HG02885 (cell line): ENCODE data around the gene UFD1.

Source experiments
- ATAC-seq: cut with Tn5 transposase; IDR thresholded peaks from one replicate; pipeline ENCODE4 v1.9.1; 2021; ENCODE audit warnings: mild to moderate bottlenecking; ENCODE audit not compliant: unreplicated experiment, poor library complexity

Gene UFD1

DNA sequence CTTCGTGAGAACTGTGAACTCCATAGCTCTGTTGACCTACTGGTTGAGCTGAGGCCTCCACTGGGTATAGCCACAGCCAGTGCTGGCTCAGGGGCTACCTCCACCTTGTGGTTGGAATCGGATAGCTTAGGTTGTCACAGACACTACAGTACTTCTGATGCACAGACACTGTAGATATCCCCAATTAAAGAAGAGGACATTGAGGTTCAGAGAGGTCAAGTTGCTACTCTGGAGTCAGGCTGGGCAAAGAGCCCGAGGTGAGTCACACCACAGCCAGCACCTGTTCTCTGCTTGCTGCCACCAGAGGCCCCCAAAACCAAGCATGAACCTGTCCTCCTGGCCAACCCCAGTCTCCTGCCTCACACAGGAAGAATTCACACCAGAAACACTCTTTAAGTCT lies 5.4 kb downstream of the UFD1 start:
- no peak for ATAC-seq

DNA sequence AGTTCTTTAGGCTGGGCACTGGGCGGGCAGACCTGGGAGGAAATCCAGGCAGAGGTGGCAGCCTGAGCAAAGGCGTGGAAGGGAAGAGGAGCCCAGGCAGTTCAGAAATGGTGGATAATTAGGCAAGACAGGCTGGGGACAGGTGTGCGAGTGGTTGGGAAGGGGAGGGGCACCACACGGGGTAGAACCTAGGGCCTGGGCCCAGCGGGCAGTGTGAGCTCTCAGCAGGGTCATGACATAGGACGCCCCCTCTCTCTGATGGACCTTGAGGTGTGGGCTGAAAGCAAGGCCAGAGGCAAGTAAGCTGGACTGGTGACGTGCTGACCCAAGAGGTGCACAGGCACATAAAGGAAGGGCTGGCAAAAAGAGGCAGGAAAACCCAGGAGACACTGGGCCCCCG lies 6.8 kb downstream of the UFD1 start:
- ATAC-seq, result no peak

- ATAC-seq, result no peak
Measured at GRCh38 chr22:19471572-19471971, 7.4 kb downstream of the UFD1 start.

GRCh38 chr22:19470010-19470409 lies 9.0 kb downstream of the UFD1 start:
- ATAC-seq, result no peak

- no peak for ATAC-seq
Measured at GRCh38 chr22:19469421-19469820, 9.6 kb downstream of the UFD1 start.

DNA sequence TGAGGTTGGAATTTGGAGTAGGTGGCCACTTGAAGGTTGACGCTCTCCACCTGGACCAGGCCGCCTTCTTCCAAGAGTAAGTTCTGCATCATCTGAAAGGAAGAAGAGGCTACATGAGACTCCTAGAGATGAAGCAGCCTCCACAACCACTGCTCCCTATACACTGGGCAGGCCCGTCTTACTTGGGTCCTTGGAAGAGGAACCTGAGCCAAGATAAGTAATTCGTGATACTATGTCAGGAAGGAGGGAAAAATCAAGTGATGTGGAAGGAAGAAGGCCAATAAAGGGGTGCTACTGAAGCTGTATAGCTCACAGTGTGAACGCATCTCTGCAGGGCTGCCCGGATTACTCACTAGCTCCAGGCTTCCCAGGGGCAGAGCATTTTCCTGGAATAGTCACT lies 11.1 kb downstream of the UFD1 start:
- ATAC-seq, result no peak

GRCh38 chr22:19466848-19467752 lies 11.9 kb downstream of the UFD1 start:
- ATAC-seq, result no peak

GRCh38 chr22:19466126-19466716 lies 12.8 kb downstream of the UFD1 start:
- ATAC-seq, result no peak

GRCh38 chr22:19464975-19465374 lies 14.0 kb downstream of the UFD1 start:
- no peak for ATAC-seq

DNA sequence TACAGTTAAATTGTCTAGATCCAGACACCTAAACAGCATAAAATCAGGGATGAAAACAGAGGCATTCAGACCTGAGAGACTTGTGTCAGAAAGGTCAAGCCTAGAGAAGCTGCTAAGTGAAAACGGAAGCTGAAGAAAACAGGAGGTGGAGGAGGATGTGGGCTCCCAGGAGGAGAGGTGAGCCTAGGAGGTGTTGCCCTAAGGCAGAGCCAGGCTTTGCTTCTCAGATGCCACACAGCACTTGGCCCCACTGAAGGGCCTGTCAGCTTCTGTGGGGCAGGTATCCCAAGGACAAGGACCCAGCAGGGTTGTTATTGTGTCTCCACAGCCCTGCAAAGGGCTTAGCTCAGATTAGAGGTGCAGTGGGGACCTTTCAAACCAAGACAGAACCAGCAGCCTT lies 14.4 kb downstream of the UFD1 start:
- no peak for ATAC-seq

DNA sequence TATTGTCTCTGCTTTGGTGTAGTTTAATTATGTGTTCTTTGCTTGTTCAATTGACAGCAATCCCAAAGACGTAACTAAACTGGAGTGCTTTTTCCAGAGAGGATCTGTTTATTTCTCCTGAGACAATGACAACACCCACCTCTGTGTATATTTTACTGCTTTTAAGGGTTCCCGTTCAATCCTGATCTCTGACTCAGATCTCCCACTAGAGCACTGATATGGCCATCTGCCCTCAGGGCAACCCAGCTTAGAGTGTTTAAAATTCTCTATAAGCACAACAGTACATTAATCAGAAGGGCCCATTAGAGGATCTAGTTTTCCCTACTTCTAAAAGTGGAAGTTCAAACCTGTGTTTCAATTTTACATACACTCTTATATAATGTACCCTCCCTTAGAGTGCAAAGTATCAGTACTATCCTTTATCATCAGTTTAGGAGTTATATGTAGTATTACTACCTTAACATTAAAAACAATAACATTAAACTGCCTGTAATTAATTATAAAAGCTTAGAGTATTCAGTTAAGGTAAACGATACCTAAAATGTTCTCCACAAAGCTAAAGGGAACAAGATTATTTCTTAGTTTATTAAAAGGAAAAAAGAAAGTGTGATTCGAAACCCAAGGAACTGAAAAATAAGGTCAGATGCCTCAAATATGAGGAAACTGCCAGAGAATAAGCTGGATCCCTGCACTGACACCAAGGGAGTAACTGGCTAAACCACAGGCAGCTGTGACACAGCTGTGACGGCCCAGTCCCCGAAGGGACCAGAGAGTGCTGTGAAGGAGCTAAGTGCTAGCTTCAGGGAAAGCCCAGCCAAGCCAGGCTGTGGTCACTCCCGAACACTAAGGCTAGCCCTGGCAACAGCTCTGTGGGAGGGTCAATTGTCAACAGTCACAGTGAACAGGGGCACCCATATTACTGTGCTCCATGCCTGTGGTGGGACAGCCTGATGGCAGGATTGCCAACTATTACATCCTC lies 15.2 kb downstream of the UFD1 start:
- ATAC-seq, result no peak

- ATAC-seq, result no peak
Measured at GRCh38 chr22:19463008-19463407, 16.0 kb downstream of the UFD1 start.

DNA sequence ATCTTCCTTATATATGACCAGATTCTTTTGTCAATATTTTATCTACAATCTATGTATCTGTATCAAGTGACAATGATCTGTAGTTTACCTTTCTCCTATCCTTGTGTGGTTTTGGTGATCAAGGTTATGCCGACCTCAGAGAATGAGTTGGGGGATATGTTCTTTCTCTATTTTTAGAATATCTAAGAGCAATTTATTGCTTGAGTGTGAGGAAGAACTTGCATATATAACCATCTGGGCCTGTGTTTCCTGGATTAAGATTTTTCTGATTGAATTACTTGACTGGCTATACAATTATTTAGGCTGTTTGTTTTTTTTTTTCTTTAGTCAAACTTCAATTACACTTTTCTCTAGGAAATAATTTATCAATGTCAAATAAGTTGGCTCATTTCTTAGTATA lies 17.5 kb downstream of the UFD1 start:
- no peak for ATAC-seq

DNA sequence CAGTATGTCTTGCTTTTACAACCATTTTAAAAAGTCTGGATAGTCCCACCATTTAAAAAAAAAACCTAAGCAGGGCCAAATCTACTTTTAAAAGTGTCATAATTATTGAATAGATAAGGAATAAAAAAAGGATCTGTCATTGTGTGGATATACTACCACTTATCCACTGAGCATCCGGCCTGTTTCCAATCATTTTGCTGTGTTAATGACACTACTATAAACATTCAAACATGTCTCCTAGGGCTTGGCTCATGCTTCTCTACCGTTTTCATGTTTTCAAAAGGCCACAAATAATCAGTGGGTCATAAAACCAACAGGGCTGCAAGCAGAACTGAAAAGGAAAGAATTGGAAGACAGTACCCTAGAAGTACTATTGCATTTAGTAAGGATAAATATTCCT lies 19.0 kb downstream of the UFD1 start:
- no peak for ATAC-seq

- no peak for ATAC-seq
Measured at GRCh38 chr22:19457828-19458428, 21.1 kb downstream of the UFD1 start.

- no peak for ATAC-seq
Measured at GRCh38 chr22:19456541-19456940, 22.5 kb downstream of the UFD1 start.

DNA sequence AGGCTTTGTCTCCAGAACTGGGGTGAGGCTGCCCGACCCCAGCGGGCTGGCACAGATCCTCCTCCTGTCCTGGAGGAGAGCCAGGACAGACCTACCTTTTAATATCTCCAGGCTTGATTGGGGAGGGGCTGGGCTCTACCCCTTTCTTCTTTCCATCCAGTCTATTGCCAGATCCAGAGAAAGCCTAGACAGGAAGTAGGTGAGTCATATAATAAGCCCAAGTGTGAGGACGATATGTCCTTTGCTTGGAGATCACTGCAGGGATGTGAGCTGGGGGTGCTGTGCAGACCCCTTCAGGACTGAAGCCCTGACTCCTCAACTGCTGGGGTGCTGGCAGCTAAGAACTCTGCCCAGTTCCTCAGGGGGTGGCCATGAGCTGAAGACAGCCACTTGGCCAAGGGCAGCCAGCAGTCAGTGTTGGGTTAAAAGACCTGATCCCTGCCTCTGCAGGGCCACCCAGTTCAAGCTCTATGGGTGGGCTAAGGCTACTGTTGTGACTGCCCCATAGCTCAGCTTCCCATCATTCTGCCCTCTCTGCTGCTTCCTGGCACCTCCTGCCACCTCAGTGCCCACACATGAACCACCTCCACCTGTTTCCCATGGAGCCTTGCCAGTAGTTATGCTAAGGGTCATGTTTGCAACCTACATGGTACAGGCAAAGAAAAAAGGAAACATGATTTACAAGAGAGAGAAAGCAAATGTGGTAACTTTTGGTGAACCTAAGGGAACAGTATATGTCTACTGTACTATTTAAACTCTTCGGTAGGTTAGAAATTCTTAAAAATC lies 23.2 kb downstream of the UFD1 start:
- no peak for ATAC-seq

DNA sequence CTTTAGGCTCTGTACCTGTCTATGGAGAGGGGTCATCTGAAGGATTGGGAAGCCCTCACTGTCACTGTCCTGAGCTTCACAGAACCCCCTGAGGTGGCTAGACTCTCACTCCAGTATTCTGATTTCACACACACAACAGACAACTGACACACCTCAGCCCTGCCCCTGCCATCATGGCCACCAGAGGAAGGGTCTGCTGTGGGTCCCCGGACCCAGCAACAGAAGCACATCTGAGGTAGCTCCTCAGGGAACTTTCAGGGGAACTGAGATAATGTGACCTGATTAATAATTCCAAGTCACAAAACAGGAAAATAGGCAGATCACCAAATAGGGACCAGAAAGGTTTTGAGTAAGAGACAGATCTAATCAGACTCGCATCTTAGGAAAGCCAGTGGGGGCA lies 24.0 kb downstream of the UFD1 start:
- no peak for ATAC-seq

- ATAC-seq, result no peak
Measured at GRCh38 chr22:19454156-19454555, 24.8 kb downstream of the UFD1 start.

DNA sequence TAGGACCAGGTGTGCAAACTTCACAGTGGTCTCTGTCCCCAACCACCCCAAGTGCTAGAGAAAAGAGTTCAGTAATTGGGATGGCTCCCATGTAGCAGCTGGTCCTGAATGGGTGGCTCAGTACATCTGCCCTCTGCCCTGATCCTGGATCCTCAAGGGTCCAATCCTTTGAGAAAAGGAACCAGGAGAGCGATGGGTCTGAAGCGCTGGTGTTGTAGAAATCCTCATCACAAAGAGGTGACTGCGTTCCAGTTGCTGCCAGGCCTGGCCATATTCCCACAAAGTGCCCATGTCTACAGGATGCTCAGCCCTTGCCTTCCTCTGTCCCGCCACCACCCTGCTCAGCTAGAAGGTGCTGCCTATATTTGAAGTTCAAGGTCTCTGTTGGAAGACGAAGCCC lies 25.3 kb downstream of the UFD1 start:
- no peak for ATAC-seq
